HepG2 (cell line): ENCODE measurements around the gene MYO3A. TPM values are rescaled to one million over a fixed set of nuclear protein-coding genes. Genes with fewer than 3 reads are reported as not detected.

ENCODE experiments used
- ATAC-seq: fragments of 200-7000 bp; cut with Tn5 transposase; 3 replicates; pipeline ENCODE4 v1.9.1; 2020; ENCODE audit warnings: mild to moderate bottlenecking, moderate library complexity
- BruUV-seq: library from RNA; stranded (reverse); fragments of 400-500 nt; replicated peaks from 2 replicates; lab custom pipeline; 2021; lab: Mats Ljungman, UMichigan
- CTCF ChIA-PET: fragments of 300-600 bp; formaldehyde crosslinking; extraction: SDS; loops from one replicate; lab custom pipeline; 2021; ENCODE audit warnings: low total read pairs, inconsistent platforms, low intra/inter-chr PET ratio; lab: Yijun Ruan, JAX
- POLR2A ChIA-PET: fragments of 350-600 bp; sonication (Branson Sonifier 250); formaldehyde crosslinking; loops from one replicate; lab custom pipeline; 2020; ENCODE audit warnings: antibody characterized with exemption, inconsistent platforms; lab: Yijun Ruan, JAX
- DNase-seq: peaks from one replicate; pipeline ENCODE4 v3.0.0-alpha.2; 2015; ENCODE audit warnings: low spot score
- FAIRE-seq: peaks from 3 replicates; lab custom pipeline; 2011; peaks lifted over from hg19 to GRCh38; lab: Jason Lieb, UNC
- H2AFZ ChIP-seq: one replicate; pipeline ENCODE4 v1.6.1; 2011; ENCODE audit warnings: low read length, inconsistent platforms
- H3K27ac ChIP-seq: fragments of 300-600 bp; 3 replicates; pipeline ENCODE4 v1.8.0; 2011; ENCODE audit warnings: mixed run types, mild to moderate bottlenecking, mixed read lengths, low read length, inconsistent platforms; ENCODE audit not compliant: insufficient read depth; ENCODE audit errors: extremely low read length
- H3K27me3 ChIP-seq, 2 experiments: fragments of 200-600 bp in 1 of 2; 2 replicates in 1 of 2; 3 replicates in 1 of 2; pipeline versions ENCODE4 v1.6.0 to v1.8.0; 2011; ENCODE audit warnings: low read length in 2 of 2, mild to moderate bottlenecking in 2 of 2, moderate library complexity in 2 of 2, inconsistent platforms in 1 of 2; ENCODE audit not compliant: insufficient read depth in 2 of 2, control insufficient read depth in 1 of 2
- H3K36me3 ChIP-seq, 2 experiments: fragments of 200-600 bp in 1 of 2; replicated peaks in 1 of 2; 2 replicates in 1 of 2; 3 replicates in 1 of 2; pipeline versions ENCODE4 v1.5.1 to v1.8.0; 2011; ENCODE audit warnings: low read length in 2 of 2, inconsistent platforms in 1 of 2; ENCODE audit not compliant: insufficient read depth in 2 of 2, control insufficient read depth in 1 of 2
- H3K4me1 ChIP-seq: 2 replicates; pipeline ENCODE4 v1.5.1; 2012; ENCODE audit warnings: low read length, inconsistent platforms; ENCODE audit not compliant: insufficient read depth
- H3K4me2 ChIP-seq: 2 replicates; pipeline ENCODE4 v1.6.0; 2011; ENCODE audit warnings: low read depth, low read length, inconsistent platforms
- H3K4me3 ChIP-seq, 3 experiments: fragments of 200-600 bp in 1 of 3; sonication (generic), shearing (Covaris generic) in 1 of 3; replicated peaks in 1 of 3; 2 replicates each; pipeline ENCODE4 v1.5.1; 2011 to 2016; ENCODE audit warnings: low read length in 3 of 3, inconsistent platforms in 2 of 3, low read depth in 2 of 3, mild to moderate bottlenecking in 2 of 3, control low read depth in 1 of 3, mixed read lengths in 1 of 3; ENCODE audit not compliant: insufficient read depth in 1 of 3
- H3K79me2 ChIP-seq: one replicate; pipeline ENCODE4 v1.6.1; 2011; ENCODE audit warnings: low read length, inconsistent platforms; ENCODE audit not compliant: insufficient read depth
- H3K9ac ChIP-seq: 2 replicates; pipeline ENCODE4 v1.6.0; 2011; ENCODE audit warnings: mild to moderate bottlenecking, low read depth, low read length, inconsistent platforms; ENCODE audit not compliant: insufficient read depth
- H3K9me3 ChIP-seq: 2 replicates; pipeline ENCODE4 v1.5.1; 2012; ENCODE audit warnings: mild to moderate bottlenecking, low read length
- H4K20me1 ChIP-seq: 2 replicates; pipeline ENCODE4 v1.6.0; 2011; ENCODE audit warnings: inconsistent platforms, mild to moderate bottlenecking, low read length, moderate library complexity; ENCODE audit not compliant: insufficient read depth
- DRAP1 ChIP-seq: IDR thresholded peaks from 2 replicates; pipeline ENCODE4 v1.6.1; 2016; ENCODE audit warnings: missing genetic modification reagents, missing compliant biosample characterization
- HNRNPH1 ChIP-seq: fragments of 200-400 bp; formaldehyde crosslinking; optimal IDR thresholded peaks from 2 replicates; pipeline ENCODE3; 2017; ENCODE audit warnings: mild to moderate bottlenecking, low read depth, low read length
- KDM1A ChIP-seq: IDR thresholded peaks from 2 replicates; pipeline ENCODE4 v1.6.1; 2016; ENCODE audit warnings: missing compliant biosample characterization
- NFYC ChIP-seq: IDR thresholded peaks from 2 replicates; pipeline ENCODE4 v1.6.1; 2016; ENCODE audit warnings: missing genetic modification reagents, missing compliant biosample characterization
- RBAK ChIP-seq: sonication (generic); formaldehyde crosslinking; IDR thresholded peaks from 2 replicates; pipeline ENCODE4 v1.5.1; 2020; ENCODE audit warnings: mild to moderate bottlenecking, missing genetic modification reagents
- RCOR2 ChIP-seq: IDR thresholded peaks from 2 replicates; pipeline ENCODE4 v1.6.1; 2016; ENCODE audit warnings: missing biosample characterization, missing genetic modification reagents
- ZNF10 ChIP-seq: sonication (generic); formaldehyde crosslinking; IDR thresholded peaks from 2 replicates; pipeline ENCODE4 v1.4.0; 2020; ENCODE audit warnings: mild to moderate bottlenecking, low read depth, missing genetic modification reagents, borderline replicate concordance
- ZNF280D ChIP-seq: sonication (generic); formaldehyde crosslinking; IDR thresholded peaks from 2 replicates; pipeline ENCODE4 v1.5.1; 2020; ENCODE audit warnings: mild to moderate bottlenecking, missing genetic modification reagents
- ZNF512B ChIP-seq: sonication (generic); formaldehyde crosslinking; IDR thresholded peaks from 2 replicates; pipeline ENCODE4 v1.5.1; 2020; ENCODE audit warnings: missing genetic modification reagents, mild to moderate bottlenecking, borderline replicate concordance
- WGBS: methylation state at CpG from one replicate; pipeline ENCODE4 v1.1.6; 2017; ENCODE audit warnings: low lambda C conversion rate; 5-methylcytosine and 5-hydroxymethylcytosine counted together
- in situ Hi-C: cut with HindIII; loops from 2 replicates; pipeline ENCODE4 v1.10.0; 2017; ENCODE audit warnings: low pct_unique_long_range_greater_than_20kb; ENCODE audit not compliant: extremely low pct_ligation_motif_present
- intact Hi-C: fragments of 100-400 bp; cut with micrococcal nuclease; formaldehyde crosslinking; loops from one replicate; pipeline ENCODE4 v1.10.0; 2022; ENCODE audit not compliant: unreplicated experiment
- polyA plus RNA-seq, 8 experiments: library from polyadenylated mRNA; depleted of rRNA in 3 of 8; stranded (reverse) in 7 of 8; unstranded in 1 of 8; fragments of >200 nt; fragmentation: Illumina TruSeq in 4 of 8; extraction: Trizol in 4 of 8; gene quantifications; 2 replicates each; pipeline versions ENCODE4 v1.2.1 to v1.2.3, GENCODE V29; 2011 to 2016; ENCODE audit warnings: low read depth in 4 of 8, missing spikeins in 1 of 8, mixed read lengths in 1 of 8; ENCODE audit not compliant: insufficient read depth in 1 of 8
- total RNA-seq, 5 experiments: library from RNA; depleted of rRNA; stranded (reverse); fragments of >200 nt; fragmentation: Illumina TruSeq; extraction: Trizol; gene quantifications; 2 replicates each; pipeline ENCODE4 v1.2.3, GENCODE V29; 2016; ENCODE audit warnings: low read depth in 1 of 5
- TF ChIP-seq, protein P1 (sequence below): sonication (generic); formaldehyde crosslinking; IDR thresholded peaks from 2 replicates; pipeline ENCODE4 v1.4.0; 2020; ENCODE audit warnings: missing genetic modification reagents, borderline replicate concordance

Gene MYO3A
- total and polyA plus RNA-seq, 2 of the 13 experiments (the other 11 are each of a cell fraction or from before 2014, with no cell fraction given): not detected

- H3K9me3 ChIP-seq: no peaks in the 10 kb centered on the region
- no peaks in the 10 kb centered on the region for H4K20me1 ChIP-seq
- H3K79me2 ChIP-seq: no peaks in the 10 kb centered on the region
- POLR2A ChIA-PET: no interaction called here
- no peaks in the 10 kb centered on the region for H3K4me1 ChIP-seq
- FAIRE-seq: no peak
- no peak overlapping the region for H2AFZ ChIP-seq
- H3K27ac ChIP-seq: no peak overlapping the region
- peaks cover 0 to 3% of the 10 kb centered on the region in 2 experiments; a peak in 1 of 5 replicates for H3K27me3 ChIP-seq
- H3K4me2 ChIP-seq: no peak overlapping the region
- no TSS peak for BruUV-seq
- TF ChIP-seq RBAK (CRISPR knock-in tag) (no peak), HNRNPH1 (no peak), NFYC (no peak), DRAP1 (CRISPR knock-in tag) (no peak), ZNF10 (CRISPR knock-in tag) (no peak), RCOR2 (CRISPR knock-in tag) (no peak), ZNF280D (CRISPR knock-in tag) (no peak), ZNF512B (no peak), KDM1A (CRISPR knock-in tag) (no peak)
- TF ChIP-seq, protein P1, sequence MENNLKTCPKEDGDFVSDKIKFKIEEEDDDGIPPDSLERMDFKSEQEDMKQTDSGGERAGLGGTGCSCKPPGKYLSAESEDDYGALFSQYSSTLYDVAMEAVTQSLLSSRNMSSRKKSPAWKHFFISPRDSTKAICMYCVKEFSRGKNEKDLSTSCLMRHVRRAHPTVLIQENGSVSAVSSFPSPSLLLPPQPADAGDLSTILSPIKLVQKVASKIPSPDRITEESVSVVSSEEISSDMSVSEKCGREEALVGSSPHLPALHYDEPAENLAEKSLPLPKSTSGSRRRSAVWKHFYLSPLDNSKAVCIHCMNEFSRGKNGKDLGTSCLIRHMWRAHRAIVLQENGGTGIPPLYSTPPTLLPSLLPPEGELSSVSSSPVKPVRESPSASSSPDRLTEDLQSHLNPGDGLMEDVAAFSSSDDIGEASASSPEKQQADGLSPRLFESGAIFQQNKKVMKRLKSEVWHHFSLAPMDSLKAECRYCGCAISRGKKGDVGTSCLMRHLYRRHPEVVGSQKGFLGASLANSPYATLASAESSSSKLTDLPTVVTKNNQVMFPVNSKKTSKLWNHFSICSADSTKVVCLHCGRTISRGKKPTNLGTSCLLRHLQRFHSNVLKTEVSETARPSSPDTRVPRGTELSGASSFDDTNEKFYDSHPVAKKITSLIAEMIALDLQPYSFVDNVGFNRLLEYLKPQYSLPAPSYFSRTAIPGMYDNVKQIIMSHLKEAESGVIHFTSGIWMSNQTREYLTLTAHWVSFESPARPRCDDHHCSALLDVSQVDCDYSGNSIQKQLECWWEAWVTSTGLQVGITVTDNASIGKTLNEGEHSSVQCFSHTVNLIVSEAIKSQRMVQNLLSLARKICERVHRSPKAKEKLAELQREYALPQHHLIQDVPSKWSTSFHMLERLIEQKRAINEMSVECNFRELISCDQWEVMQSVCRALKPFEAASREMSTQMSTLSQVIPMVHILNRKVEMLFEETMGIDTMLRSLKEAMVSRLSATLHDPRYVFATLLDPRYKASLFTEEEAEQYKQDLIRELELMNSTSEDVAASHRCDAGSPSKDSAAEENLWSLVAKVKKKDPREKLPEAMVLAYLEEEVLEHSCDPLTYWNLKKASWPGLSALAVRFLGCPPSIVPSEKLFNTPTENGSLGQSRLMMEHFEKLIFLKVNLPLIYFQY (CRISPR knock-in tag): no peak
- TF ChIP-seq, all 625 proteins: peak for 0
- 3% methylated on average over 4 of the region's 4 CpGs for WGBS
- in situ Hi-C loops (no loop called here), intact Hi-C loops (no loop called here)
- ATAC-seq (no peak), DNase-seq (no peak)
- H3K9ac ChIP-seq: no peak overlapping the region
- CTCF ChIA-PET: no interaction called here
- no peaks in the 10 kb centered on the region for H3K36me3 ChIP-seq
- no peak overlapping the region for H3K4me3 ChIP-seq
Measured at GRCh38 chr10:26177341-26177740, 243.3 kb downstream of the MYO3A start.
